T-helper 9 cell (primary cell): ENCODE data around the gene PPP1R9A.

Experiments
- DNase-seq: peaks from one replicate; pipeline ENCODE4 v3.0.0-alpha.2; 2020

The PPP1R9A gene

DNA sequence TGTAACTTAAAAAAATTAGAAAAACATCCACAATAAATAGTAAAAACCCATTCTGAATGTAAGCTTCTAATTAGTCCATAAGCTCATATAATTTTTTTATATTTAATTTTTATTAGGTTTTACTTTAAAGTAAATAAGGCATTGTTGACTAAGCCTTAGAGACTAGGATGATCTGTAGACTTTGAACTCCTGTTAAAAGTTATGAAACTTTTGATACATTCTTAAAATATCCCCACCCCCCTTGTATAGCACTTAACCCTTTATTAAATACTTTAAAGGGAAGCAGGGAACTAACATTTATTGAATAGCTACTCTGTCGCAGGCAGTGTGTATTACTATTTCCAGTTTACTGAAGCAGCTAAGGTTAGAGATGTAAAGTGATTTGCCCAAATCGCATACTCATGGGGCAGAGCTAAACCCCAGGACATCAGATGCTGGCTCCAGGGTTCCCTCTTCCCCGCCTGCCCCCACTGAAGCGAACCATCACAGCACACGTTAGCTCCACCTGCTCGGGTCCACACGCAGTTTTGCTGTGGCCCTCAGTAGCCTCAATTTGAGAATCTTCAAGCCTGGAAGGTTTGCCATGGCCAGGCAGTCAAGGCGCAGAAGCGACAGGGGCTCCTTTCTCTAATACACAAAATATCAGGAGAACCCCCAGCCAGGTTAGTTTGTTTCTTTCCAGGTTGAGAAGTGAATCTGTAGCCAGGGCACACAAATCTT is 416.2 kb downstream of the PPP1R9A start:
- DNase-seq = no peak

DNA sequence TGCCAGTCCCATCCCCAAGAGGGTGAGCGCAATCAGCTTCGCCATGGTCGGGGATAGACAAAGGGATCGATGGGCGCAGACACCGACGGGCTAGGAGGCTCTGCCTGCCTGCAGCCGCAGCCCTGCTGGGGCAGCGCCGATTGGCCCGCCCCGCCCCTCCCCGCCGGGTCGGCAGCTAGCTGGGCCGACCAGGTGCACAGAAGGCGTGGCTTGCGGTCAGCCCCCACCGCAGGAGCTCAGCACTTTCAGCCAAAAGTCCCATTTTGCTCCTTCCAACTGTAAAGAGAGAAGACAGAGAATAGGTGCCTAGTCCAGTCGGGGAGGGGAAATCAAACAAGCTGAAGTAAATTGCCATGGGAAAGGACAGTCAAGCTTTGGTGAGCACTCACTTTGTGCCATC is 417.0 kb downstream of the PPP1R9A start, which contains the start of gene PON1:
PON1 (minus strand) TSS at position 102 of the 400 bp plus-strand sequence; CDS start at position 45, 57 bp downstream.
- DNase-seq = no peak

DNA sequence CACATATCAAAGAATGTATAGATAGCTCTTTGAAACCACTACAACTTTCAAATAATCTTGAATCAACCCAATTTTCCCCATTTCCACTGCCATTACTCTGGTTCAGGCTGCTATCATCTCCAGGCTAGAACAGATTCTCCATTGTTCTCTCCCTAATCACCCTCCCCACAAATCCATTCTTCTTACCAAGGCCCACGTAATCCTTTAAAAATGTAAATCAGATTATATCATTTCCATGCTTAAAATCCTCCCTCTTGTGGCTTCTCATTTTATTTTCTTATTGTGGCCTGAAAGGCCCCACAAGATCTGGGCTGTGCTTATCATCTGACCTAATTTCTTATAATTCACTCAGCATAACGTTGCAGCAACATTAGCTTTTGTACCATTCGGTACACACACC is 420.0 kb downstream of the PPP1R9A start:
- no peak for DNase-seq

DNA sequence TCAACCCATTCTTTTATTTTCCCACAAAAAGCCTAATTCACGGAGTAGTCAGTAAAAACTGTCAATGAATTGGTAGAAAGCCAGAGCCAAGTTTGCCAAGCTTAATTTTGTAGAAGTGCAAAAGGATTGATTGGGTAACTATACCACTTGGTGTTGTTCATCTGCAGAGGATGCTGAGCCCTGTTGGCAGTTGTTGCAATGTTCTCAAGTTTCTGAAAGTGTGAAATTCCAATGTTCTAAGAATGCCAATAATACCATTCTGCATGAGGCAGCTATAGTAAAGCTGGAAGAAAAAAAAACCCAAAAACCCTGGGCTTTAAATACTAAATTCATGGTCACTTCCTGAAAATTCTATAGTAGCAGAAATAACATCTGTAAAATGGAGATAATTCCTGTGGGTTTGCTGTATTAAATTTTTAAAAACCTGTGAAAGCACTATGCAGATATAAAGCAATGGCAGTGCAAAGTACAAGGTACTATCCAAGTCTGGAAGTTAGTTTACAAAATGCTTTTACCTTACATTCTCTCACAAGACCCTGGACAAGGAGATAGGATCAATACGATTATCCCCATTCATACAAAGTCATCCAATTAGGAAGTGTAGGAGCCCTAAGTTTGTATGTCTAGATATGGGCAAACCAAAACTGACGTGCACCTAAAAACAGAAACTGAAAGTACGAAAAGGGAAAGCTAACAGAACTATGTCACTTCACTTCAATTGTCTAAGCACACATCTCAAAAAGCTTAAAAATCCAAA is 423.0 kb downstream of the PPP1R9A start:
- no peak for DNase-seq

DNA sequence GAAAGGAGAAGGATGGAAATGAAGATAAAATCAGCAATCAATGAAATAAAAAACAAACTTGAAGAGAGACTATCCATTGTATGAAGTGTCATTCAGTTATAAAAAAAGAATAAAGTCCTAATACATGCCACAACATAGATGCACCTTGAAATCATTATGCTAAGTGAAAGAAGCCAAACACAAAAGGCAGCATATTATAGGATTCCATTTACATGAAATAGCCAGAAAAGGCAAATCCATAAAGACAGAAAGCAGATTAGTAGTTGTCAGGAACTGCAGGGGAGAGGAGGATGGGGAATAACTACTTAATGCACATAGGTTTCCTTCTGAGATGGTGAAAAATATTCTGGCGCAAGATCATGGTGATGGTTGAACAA is 423.6 kb downstream of the PPP1R9A start:
- no peak for DNase-seq

DNA sequence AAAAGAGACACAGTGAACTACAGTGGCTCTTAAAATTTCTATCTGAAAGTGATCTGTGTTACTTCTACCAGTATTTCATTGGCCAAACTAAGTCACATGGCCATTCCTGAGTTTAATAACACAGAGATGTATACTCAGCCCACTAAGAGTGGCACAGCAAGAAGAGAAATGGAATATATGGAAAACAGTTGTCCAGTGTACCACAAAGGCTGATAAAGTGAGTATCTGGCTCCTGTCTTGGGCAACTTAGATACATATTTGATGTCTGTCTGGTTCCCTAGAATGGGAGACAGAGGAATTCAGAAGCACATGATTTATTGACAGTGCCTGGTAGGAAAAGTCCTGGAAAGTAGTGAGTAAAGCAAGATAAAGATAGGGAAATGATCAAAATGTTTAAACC is 427.1 kb downstream of the PPP1R9A start:
- no peak for DNase-seq

DNA sequence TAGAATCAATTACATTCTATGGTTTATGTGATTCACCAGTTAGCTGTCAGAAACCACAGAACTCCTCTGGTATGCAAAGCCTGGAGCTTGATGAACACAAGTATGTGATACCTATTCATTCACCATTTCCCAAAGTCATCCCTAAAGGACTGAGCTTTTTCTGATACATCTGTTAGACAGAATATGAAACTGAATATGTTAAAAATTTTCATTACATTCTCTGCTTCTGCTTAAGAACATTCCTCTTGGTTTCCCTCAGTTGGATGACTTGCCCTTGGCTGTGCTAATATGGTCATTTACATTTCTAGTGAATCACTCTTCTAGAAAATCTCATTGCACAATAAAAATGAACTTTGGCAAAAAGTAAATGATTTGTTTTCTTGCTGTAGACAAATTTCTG is 427.7 kb downstream of the PPP1R9A start:
- no peak for DNase-seq

DNA sequence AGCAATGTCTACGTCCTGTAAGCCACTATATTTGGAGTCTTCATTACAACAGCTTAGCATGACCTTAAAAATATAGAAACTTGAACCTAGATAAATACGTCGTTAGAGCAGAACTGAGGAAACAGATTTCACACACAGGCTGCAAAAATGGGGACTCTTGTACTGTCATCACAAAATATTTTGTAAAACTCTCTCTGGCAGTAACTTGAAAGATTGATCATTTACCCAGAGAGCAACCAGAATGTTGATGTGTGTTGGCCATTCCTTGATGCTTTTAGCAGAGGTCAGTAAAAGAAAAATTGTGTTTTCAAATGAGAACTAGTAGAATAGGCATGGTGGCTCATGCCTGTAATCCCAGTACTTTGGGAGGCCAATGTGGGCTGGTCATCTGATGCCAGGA is 431.4 kb downstream of the PPP1R9A start:
- DNase-seq = no peak

DNA sequence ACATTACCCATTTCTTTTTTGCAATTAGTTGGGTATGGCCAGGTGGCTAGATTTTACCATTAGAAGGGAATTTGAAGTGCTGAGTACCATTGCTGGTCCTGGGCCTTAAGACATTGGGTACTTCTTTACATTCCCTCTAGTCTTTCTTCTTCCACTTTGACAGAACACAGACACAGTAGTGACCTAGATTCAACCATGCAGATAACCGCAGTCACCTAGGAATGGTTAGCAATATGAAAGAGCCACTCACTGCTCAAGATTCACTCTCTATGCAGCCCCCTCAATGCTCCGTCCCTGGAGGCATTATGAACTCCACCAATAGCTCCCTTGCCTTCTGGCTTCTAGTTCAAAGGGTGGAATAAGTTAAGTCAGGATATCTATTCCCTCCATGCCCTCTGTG is 433.1 kb downstream of the PPP1R9A start:
- no peak for DNase-seq

DNA sequence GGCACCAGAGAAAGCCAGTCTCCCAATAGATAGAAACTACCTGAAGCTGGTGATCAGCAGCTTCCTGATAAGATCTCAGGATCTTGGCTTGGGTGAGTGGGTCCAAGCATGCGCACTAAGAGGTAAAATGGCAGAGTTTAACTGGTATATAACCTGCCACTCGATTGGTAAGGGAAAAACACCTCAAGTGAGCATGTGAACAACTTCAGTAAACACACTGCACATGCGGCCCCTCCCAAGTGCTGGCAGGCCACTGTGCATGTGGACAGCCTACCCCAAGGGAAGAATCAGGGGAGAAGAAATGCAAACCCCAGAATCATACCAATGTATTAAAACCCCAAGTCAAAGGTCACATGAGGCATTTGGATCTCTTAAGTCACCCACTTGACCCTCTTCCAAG is 434.6 kb downstream of the PPP1R9A start:
- no peak for DNase-seq

DNA sequence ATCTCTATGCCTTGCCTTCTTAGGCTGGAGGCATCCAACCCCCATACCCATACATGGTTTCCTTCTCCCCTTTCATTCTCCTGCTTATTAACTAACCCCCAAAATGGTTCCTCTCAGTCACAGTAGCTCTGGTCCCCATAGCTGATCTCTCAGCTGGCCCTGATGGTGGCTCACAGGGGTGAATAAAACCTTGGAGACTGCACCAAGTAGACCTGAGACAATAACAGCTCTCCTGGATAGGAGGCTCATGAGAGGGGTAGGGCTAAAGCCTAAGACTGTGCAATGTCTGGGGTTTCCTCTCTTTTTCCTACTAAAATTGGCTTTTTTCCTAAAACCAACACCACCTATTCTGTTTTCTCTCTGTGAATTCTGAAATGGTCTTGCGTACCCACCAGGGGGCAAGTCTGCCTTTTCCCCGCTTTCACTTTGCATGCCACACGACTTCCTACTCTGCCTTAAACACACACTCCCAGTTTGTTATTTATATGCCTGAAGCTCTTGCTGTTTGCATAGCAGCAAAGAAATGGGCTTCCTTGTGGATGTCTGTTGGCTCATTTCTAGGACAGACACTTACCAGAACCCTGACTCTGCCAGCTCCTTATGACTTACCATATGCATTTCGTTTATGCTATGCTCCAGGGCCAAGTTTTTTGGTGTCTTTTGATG is 435.4 kb downstream of the PPP1R9A start:
- DNase-seq = no peak
